GM19238 (cell line): ENCODE data around the gene CREB5.
"Not testable (repeated sequence)": the region's sequence is repeated elsewhere in the genome, so short reads cannot be mapped to it uniquely, and the experiment has no call there.

Source experiments
- DNase-seq: peaks from one replicate; pipeline ENCODE4 v3.0.0; 2011; ENCODE audit warnings: low spot score; ENCODE audit not compliant: insufficient read length

CREB5 gene

DNA sequence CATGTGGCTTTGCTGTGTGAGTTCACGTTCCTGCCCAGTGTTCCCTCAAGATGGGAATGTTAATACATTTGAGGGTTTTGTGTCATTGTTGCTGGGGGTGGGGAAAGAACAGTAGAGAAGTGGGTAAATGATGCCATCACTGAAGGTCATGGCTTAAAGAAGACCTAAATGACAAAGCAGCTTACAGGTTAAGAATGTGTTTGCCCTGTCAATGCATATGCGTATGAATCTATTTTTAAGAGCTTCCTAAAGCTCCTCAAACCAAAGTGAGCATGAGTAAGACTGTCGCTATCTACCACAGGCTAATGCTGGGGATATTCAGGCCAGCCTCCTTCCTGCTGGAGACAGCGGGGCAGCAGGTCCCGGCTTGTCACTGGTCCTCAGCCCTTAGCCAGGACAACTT, 162.9 kb downstream of the CREB5 start:
- DNase-seq = no peak

DNA sequence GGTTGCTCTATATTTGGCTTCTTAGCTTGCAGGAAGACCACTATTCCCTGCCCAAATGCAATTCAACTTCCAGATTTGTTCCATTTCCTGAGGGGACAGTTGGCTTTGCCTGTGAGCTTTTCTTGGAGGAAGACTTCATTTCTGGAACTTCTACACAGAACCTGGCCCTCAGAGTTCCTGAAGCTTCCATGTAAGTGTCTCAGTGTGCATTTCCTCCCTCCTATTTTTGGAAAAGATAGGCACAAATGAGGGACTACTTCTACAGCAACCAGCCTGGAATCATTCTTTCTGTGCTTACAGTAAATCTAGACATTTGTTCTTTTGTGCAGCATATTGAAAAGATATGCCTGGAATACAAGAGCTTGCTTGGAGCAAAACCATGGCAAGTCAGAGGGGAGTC, 164.3 kb downstream of the CREB5 start:
- DNase-seq = no peak

DNA sequence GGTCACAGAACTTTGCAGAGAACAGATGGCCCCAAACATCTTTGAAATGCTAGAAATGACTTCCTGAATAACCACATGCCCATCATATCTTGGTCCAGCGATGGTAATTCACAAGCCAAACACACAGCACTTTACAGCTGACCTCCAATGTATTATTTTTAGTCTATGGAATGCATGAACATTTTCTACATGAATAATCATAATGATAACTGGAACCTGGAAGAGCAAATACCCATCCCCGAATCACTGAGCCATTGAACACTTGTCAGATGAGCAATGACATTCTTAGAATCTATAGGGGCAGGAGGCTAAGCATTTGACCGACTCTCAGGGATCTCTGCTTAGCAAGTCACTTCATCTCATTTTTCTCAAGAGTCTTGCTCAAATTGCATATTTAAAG, 167.3 kb downstream of the CREB5 start:
- no peak for DNase-seq

DNA sequence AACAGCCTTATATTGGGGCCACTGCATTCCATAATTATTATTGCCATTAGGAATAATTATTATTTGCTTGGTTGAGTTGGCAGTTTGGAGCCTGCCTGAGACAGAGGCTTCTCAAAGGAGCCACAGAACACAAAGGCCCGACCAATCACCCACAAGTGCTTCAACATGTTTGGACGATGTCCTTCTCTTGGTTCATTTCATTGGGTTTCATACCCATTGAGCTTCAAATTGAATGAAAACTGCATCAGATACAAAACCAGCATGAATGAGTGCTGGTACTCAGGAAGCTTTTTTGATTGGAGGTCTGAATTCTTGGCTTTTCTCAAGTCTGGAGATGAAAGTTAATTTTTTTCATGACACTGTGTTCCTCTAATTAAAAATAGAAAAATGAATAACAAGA, 168.3 kb downstream of the CREB5 start:
- no peak for DNase-seq

DNA sequence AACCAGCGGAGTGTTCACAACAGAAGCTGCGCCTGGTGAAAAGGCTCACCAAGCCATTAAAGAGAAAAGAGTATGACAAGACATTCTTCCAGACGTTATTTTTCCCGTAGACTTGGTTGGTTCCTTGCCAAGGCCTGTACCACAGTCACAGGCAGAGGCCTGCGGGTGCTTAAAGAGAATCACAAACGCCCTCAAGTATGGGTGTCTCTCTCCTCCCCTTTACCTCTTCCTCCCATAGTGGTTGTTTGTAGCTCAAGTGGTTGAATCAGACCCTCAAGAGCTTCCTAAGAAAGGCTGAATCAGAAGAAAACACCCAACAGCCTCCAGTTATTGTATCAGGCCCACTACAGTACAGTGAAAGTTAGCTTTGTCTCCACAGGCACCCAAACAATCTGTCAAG, 169.0 kb downstream of the CREB5 start:
- DNase-seq = no peak

DNA sequence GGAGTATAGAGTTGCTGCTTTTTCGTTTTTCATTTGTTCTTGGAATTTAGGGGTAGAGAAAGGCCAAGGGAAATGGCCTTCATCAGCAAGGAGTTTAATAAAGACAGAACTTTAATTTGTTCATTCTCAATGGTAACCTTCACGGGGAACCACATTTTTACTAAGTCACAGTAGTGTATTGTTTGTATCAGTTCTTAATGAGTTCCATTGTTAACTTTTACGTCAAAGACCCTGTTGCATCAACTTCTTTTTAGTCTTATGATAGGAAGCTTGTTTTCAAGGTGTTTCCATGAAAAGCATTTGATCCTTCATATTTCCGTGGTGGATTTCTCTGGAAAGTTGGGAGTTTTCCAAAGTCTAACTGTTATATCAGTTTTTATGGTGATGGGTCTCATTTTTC, 169.9 kb downstream of the CREB5 start:
- no peak for DNase-seq

DNA sequence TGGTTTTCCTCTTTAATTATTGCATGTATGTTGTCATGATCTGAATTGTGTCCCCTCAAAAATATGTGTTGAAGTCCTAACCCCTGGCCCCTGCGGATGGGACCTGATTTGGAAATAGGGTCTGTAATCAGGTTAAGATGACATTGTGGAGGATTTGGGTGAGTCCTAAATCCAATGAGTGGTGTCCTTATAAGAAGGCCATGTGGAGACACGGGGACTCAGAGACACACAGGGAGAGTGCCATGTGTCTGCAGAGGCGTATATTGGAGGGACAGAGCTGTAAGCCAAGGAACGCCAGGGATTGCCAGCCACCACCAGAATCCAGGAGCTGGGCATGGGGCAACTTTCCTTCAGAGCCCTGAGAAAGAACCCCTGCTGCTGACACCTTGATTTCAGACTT, 171.9 kb downstream of the CREB5 start:
- no peak for DNase-seq

DNA sequence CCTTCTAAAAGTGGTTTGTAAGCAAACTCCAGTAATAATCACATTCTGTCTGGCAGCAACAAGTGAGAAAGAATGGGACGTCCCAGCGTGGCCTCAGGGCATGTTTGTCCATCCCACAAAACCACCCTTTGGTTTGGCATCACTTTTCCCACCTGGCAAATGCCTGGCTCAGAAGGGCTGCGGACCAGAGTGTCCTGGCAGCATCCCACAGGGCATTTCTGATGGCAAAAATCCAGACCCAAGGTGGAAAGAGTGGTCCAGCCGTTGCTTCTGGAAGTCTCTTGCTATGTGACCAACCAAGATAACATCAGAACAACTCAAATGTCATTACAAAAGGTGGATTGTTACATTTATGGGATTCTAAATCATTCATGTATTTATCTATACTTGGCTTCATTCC, 174.4 kb downstream of the CREB5 start:
- no peak for DNase-seq

DNA sequence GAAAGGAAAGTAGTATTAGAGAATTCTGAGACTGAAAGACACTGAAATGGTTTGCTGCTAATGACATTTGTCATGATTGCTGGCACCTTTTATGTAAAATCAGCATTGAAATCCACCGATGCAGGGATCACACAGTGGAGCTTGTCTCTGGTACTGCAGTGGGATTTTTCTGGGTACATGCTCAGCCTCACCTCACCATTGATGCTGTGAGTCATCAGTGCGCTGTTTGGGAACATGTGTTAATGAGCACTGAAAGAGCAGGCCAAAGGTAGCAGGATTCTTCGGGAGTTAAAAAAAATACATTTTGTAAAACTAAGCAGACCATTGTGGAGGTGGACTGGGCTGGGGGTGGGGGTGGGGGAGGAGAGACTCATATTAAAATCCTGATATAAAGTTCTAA, 174.9 kb downstream of the CREB5 start:
- no peak for DNase-seq

DNA sequence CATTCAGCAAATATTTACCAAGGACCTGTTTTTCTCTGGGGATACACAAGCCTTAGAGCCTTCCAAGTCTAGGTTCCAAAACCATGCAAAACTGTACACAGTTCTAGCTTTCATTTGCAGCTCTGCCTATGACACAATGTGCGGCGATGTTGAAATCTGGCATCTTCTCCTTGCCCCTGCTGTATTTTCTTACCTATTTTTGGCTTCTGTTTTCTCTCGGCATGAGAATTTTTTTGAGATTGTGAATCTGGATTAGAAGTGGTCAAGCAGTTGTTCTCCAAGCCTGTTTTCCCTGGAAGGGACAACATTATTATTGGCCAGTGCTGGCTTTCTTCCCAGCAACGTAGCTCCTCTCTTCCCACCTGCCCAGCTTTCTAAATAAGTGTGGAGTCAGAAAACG, 176.3 kb downstream of the CREB5 start:
- no peak for DNase-seq

DNA sequence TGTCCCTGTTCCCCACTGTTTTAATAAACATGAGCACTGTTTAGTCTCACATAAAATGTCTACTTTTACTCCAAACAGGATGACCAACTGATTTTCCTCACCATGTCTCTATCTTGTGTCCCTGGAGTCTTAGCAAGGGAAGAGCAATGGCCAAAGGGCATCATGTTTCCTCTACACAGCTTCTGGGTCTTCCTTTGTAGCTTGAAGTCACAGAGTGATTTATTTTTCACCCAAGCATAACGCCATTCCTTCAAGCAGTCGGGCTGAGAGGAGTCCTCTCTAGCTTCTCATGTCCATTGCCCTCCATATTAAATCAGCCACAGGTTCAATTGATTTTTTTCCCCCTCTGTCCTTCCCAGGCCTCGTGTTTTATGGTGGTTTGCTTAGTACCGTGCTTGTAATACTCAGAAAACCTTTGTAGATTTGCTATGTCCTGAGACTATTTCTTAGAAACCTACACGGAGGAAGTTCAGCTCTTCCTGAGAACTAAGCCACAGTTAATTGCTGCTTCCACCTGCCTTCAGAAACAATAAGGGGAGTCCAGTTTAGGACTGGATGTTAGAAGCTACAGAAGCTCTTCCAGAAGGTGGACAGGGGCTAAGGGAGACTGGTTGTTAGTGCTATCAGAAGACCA, 178.8 kb downstream of the CREB5 start:
- no peak for DNase-seq

DNA sequence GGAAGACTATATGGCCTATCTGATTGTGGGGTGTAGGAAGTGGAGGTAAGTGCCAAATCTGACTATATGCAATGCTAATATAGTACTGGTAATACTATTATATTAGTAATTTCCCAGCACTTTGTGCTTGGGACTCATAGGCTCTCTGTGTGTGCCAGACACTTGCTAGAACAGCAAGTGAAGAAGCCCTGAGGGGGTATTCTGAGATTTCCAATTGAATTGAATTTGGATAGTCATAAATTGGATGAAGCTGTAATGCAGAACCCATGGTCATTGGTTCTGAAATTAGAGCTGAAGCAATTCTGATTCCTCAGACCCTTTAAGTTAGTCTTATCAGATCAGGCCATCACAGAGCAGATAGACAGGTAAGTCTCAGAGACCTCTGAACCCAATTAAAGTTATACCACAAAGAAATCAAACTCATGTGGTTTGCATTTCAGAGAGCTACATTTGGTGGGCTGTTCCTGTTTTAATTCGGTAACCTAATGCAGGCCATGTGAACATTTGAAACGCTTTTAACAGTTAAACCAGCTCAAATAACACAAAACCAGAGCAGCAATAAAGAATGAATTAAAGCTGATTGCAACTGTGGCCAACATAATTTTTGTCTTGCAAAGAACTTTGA, 179.5 kb downstream of the CREB5 start:
- DNase-seq = no peak

DNA sequence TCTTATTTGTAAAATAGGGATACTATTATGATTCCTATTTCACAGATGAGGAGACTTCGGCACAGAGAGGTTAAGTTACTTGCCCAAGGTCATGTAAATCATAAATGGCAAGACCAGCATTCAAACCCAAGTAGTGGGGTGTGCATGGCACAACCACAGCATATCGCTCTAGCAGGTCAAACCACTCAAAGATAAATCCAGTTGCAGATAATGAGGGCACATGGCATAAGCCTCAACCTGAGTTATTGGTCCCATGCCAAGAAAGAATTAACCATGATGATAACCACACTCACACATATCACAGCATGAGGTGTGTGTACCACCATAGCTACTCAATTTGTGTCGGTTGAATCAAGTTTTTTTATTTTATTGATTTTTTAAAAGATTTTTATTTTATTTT, 180.5 kb downstream of the CREB5 start:
- DNase-seq = no peak

DNA sequence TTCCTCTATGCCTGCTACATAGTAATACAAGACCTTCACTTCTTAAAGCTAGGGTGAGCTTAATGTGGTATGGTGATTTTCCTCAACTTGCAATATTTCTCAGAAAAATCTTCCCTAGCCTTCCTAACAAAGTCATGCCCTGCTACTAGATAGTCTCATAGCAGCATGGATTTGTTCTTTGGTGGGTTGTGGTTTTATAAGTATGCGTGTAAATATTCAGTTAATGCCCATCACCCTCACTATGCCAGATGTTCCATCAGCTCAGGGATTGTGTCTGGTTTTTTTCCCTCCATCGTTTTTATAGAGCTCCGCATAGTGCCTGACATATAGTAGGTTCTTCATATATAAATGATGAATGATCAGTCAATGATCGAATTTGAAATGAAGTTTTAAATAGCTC, 182.8 kb downstream of the CREB5 start:
- DNase-seq = no peak

DNA sequence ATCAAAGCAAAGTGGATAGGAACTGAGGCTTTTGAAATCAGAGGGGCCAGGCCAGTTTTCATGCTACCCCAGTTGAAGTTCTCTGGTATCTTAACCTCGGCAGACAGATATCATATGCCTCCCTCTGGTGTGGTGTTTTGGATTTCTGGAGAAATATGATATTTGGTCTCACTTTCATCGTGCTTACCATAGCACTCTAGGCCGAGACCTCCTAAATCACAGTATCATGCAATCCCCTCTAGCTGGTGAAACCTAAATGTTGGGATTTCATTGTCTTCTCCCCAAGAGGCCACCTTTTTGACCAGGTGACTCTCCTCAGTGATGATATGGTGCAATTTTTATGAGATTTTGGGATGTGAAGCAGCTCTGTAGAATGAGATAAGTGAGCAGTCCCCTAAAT, 183.5 kb downstream of the CREB5 start:
- DNase-seq = no peak

DNA sequence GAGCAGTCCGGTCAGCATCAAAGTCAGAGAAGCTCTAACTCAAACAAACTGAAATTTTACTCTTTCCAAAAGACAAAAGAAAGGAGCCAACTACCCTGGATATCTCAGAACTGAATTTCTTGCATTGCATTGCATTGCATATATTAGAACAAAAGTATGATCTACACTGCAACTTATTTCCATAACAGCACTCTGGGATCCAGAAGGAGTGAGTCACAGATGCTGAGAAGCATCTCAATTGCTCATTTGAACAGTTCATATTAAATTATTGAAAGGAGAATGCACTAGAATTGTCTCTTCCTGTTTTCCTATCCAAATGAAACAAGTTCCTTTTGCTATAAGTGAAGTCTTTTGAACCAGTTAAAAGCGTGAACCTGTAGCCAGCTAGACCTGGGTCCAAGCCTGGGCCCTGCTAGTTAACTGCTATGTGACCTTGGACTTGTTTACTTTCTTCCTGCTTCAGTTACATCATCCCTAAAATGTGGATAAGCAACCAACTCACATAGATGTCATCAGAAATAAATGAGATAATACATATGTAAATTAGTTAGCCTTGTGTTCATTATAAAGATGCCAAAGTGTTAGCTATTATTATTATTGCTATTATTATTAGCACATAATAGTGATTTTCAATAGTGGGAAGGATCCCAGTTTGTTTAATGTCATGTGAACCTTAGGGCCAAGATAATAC, 184.1 kb downstream of the CREB5 start:
- no peak for DNase-seq

DNA sequence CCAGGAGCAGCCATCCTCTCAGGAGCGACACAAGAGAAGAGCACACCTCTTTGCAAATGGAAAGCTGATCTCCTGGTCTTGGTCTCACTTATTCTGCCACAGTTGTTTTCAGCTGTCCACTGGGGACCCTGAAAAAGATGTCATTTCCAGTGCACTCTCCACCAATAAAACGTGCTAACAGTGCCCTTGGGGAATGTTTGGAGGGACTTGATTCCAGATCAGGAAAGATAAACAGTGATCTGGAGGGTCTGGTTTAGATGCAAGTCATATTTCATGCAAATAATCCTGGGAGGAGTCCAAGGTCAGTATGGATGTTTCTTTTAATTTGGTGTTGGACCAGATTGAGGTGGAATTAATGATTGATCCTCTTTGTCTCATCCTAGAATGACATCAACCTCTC, 185.0 kb downstream of the CREB5 start:
- DNase-seq = no peak

DNA sequence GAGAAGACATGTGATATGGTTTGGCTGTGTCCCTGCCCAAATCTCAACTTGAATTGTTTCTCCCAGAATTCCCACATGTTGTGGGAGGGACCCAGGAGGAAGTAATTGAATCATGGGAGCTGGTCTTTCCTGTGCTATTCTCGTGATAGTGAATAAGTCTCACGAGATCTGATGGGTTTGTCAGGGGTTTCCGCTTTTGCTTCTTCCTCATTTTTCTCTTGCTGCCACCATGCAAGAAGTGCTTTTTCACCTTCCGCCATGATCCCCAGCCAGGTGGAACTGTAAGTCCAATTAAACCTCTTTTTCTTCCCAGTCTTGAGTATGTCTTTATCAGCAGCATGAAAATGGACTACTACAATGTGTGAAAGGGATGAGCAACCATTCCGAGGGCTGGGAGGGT, 185.7 kb downstream of the CREB5 start:
- not testable (repeated sequence) for DNase-seq

DNA sequence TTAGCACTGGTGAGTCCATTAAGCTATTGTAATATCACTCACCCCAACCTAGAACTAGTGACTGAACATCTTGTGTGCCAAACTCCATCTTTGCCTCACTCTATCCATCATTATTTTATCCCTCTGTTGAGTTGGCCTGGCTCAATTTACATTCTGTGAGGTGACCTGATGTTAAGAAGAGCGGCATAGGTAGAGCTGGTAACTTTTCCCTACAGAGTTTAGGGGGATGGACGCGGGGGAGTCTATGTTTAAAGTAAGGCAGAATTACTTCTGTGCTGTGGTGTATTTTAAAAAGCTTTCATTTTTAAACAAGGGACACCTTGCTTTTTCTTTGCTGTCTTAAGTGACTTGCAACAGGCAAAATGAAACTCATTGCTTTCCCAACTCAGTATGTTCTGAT, 186.3 kb downstream of the CREB5 start:
- no peak for DNase-seq

DNA sequence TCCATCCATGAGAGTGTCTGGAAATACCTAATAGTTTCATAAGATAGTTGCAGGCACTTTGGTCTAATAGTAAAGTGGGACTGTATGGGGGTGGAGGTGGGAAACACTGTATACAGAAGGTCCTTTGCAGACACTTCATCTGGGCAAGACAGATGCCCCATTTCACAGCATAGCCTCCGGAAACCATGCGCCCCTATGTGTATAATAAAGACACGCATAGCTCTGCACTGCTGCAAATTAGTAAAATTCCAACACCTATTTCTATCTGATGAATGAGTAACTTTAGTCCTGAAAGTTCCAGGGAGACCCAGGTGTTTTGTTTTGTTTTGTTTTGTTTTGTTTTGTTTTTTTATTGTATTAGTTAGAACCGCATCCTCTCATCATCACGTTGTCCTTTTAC, 187.1 kb downstream of the CREB5 start:
- DNase-seq = no peak

DNA sequence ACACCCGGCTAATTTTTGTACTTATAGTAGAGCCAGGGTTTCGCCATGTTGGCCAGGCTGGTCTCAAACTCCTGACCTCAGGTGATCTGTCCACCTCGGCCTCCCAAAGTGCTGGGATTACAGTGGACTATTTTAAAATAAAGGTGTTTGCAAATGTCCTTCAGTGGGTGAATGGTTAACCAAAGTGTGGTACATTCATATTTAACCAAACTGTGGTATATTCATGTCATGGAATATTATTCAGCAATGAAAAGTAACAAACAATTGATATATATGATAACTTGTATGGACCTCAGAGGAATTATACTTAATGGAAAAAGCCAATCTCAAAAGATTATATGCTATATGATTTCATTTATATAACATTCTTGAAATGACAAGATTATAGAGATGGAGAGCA, 190.0 kb downstream of the CREB5 start:
- DNase-seq = no peak

DNA sequence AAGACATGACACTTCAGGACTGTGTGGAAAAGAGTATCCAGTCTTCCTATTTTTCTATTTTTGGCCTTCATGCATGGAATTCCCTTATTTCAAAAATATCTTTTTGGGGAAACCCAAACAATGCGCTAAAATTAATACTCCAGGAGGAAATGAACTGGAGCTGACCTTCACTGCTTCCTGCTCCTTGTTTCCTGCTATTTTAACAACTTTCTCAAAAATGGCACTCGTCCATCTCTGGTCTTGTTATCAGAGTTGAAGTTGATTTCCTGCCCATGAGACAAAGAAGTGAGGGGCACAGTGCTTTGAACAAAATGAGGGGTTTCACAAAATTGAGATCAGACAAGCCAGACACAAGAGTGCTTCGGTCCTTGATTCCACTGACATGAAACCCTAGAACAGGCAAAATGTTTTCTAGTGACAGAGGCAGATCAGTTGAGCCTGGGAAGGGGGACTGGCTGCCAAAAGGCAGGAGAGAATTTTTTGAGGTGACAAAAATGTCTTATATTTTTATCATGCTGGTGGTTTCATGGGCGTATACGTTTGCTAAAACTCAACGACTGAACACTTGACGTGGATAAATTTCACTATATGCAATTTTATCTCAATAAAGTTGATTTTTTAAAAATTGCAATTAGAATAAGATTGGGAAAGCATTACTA, 193.2 kb downstream of the CREB5 start:
- DNase-seq = no peak

DNA sequence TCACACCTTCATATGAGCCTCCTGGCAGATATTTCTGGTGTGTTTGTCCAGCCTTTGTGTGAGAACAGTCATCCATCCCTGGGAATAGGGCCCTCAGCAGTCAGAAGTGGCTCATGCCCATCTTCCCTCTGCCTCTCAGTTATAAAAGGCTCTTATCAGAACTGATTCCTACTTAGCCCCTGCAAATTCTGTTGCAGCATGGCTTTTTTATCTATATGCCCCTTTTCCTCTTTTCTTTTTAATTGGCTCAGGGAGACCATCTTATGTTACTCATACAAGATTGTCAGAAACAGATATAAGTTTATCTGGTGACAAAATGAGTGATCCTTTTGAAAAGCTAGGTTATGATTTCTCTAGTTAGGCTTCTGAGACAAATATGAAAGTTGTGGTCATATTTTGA, 194.1 kb downstream of the CREB5 start:
- no peak for DNase-seq
